GM12873 (cell line): Measurements from ENCODE around the gene NGEF.

Experiments
- CTCF ChIP-seq: IDR thresholded peaks from 2 replicates; pipeline ENCODE4 v1.5.1; 2012; ENCODE audit warnings: low read depth, mild to moderate bottlenecking, moderate library complexity, low read length, control low read depth; ENCODE audit not compliant: insufficient read depth; ENCODE audit errors: missing control alignments

The NGEF gene

GRCh38 chr2:233032551-233033320, 19.7 kb upstream of the NGEF start, which contains the start of gene NEU2:
Gene NEU2 (plus strand): TSS chr2:233032672. CDS start chr2:233032672, 0 bp downstream.
- TF ChIP-seq CTCF = no peak

- no peak for TF ChIP-seq CTCF
These were observed 18.8 kb upstream of the NGEF start for GRCh38 chr2:233031556-233032500.

GRCh38 chr2:233029321-233029720, 16.3 kb upstream of the NGEF start:
- no peak for TF ChIP-seq CTCF

GRCh38 chr2:233026198-233026813, 13.2 kb upstream of the NGEF start:
- no peak for TF ChIP-seq CTCF

GRCh38 chr2:233025706-233026105, 12.7 kb upstream of the NGEF start:
- no peak for TF ChIP-seq CTCF

- no peak for TF ChIP-seq CTCF
These were observed 10.8 kb upstream of the NGEF start for GRCh38 chr2:233023761-233024410.
